HG02840 (cell line): ENCODE measurements around the gene CTAGE1.

Experiments
- ATAC-seq: cut with Tn5 transposase; IDR thresholded peaks from one replicate; pipeline ENCODE4 v1.9.1; 2021; ENCODE audit warnings: mild to moderate bottlenecking, moderate library complexity, moderate number of reproducible peaks; ENCODE audit not compliant: unreplicated experiment, low FRiP score

The CTAGE1 gene

DNA sequence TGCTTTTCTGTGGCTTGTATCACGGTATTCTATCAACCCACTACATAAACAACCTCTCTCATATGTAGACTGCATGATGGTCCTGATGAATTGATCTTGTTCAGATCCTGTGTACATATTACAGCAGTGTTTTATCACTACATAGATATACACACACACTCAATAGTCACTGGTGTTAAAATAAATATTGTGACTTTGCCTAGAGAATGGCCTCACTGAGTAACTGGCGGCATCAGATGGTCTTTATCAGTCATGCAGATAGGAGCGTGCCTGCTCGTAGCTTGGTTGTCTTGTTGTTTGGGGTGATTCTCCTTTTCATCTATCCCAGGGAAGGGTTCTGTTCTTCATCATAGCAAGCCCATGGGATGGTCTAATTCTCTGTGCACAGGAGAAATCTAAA is 18.4 kb upstream of the CTAGE1 start:
- ATAC-seq, result no peak

DNA sequence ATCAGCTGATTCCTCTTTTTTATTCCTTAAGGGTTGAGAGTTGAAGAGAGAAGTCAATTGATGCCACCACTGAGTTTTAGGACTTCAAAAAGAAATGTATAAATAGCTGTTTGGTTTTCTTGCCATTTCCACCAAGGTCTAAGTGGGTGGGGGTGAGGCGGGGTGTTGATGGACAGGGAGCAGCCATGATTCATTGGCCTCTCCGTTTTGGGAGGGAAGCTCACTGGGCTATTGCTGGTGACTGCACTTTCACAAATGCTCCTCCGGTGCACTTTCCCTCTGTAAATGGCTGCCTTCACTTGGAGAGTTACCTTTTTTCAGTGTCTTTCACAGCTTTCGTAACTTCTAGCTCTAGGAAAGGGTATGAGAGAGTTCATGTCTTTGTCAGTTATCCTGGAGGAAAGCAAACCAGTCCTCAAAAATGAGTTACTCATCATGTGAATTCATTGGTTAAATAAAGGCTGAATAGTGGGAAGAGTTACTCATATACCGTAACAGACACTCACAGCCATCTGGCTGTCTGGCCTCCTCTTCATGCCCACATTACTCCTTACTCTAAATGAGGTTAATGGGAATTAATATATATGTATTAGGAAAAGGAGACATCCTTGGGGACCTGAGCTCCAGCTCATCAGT is 17.4 kb upstream of the CTAGE1 start:
- no peak for ATAC-seq

DNA sequence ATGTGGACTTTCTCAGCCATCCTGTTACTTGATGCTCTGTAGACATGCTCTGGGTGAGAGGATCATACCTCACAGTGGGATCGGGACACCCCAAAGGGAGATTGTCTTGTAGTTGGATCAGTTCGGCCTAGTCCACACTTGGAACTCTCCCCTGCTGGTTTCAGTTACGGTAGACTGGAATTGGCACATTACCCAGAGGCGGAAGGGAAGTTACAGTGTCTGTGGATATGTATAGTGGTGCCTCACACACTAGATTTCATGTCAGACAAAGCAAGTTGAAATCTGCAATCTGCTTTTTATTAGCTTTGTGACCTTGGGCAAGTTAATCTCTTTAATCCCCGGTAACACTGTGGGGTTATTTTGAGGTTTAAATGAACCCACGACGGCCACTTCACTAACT is 16.2 kb upstream of the CTAGE1 start:
- ATAC-seq, result no peak

DNA sequence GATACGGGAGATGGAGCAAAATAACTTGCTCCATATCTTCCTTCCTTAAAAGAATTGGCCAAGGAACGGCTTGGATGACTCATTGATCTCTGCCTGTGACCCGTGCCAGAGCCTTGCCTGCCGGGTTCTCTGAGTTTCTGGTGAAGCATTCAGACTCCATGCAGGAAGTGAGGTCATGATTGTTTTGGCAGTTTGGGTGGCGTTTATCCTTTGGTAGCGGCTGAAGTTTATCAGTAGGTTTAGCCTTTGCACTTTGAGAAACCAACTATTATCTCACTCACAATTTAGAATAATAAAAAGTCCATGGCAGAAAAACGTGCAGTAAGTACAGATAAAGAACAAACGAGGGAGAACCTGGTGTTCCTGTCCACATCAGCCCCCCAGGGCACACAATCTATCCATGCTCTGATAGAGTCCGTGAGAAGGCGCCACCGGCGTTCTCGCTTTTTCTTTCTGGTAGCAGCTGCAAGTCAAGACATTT is 15.0 kb upstream of the CTAGE1 start:
- ATAC-seq, result no peak

DNA sequence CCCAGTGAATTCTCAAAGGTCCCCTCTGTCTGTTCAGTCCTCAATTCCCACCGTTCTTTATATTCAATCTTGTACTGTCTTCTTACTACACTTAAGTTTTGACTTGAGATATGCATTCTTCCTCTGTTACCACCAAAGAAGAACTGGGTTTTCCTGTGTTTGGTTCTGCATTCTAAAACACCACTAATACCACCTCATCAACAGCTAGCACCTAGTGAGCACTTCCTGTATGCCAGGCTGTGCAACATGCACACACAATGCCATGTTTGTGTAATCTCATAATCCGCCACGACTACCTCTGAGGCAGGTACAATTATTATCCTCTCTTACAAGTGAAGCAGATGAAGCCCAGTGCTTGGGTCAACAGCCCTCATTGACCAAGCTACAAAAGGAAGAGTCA is 11.8 kb upstream of the CTAGE1 start:
- no peak for ATAC-seq

DNA sequence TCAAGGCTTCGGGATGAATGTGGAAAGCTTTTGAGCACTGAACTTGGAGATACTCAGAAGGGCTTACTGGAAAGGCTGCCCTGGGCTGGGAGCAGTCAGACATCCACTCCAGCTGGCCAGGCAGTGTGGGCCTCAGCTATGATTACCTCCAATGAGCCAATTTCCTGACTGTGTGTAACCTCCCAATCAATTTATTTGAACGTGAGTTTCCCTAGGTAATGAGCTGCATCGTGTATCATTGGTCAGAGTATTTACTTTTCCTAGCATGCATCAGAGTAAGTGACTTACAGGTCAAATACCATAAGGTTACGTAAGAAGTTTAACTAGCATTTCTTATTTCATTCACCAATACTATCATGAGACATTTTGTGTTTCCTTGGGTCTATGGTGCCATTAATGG is 11.0 kb upstream of the CTAGE1 start:
- no peak for ATAC-seq

DNA sequence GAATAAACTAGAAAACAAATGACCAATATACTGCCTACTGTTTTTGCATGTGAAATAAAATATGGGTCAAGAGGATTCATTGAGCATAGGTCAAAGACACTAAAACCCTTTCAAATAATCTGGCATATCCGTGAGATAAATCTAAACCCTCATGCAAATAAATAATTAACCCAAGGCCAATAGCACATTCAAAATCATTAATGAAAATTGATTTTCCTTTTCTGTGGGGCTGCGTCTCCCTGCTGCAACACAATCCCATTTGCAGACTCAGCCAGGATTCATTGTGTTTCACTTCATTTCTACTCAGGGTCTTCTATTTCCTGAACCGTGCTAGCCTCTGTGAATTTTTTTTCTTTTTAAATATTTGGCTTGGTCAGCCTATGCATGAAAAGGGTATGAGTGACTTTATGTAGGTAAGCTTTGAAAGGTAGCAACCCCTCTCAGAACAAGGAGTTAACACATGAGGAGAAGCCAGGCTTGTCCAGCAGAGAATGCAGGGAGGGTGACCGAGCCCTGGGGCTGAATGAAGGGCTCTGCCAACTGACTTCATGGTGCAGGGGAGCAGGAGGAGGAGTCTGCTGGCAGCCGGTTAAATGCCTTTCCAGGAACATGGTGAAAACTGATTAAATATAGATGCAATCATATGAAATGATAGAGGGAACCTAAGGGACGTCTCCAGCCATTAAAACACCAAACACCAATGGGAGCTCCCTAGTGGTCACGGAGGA is 10.3 kb upstream of the CTAGE1 start:
- ATAC-seq, result no peak

DNA sequence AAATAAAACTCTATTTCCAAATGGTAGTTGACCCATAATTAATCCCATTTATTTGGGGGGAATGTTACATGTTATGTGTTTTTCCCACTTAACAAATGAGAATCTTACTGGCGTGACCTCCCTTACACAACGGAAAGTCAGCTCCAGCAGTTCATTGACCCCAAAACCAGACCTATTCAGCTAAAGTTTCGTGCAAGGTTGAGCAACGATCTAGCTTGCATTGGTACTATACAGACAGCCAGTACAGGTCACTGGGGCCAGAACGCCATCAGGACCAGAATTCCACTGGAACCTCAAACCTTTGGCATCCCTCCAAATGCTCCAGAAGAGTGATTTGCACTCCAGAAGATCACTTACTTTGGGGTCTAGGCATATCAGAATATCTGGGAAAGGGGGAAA is 6.8 kb upstream of the CTAGE1 start:
- ATAC-seq, result no peak

DNA sequence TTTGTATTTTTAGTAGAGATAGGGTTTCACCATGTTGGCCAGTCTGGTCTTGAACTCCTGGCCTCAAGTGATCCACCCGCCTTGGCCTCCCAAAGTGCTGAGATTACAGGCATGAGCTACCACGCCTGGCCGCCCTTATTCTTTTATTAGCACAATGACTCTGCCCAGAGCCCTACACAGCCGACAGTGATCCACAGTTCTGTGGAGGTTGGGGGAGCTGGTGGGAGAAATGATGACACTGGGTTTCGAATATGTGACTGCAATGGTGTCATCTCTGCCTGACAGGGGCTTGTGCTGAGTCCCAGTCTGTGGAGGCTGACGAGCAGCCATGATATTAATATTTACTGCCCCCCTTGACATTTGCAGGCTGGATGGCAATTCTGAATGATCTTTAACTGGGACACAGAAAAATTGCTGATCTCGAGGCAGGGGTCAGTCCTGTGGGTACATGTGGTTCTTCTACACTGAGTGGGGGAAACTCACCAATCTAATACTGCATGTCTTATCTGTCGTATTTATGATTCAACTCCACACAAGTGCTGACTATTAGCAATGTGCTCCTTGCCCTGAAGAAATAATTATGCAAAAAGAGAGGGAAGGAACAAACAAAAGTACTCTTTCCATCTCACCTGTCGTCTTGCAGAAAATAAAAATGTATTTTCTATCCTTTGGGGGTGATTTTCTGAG is 6.3 kb upstream of the CTAGE1 start:
- no peak for ATAC-seq

DNA sequence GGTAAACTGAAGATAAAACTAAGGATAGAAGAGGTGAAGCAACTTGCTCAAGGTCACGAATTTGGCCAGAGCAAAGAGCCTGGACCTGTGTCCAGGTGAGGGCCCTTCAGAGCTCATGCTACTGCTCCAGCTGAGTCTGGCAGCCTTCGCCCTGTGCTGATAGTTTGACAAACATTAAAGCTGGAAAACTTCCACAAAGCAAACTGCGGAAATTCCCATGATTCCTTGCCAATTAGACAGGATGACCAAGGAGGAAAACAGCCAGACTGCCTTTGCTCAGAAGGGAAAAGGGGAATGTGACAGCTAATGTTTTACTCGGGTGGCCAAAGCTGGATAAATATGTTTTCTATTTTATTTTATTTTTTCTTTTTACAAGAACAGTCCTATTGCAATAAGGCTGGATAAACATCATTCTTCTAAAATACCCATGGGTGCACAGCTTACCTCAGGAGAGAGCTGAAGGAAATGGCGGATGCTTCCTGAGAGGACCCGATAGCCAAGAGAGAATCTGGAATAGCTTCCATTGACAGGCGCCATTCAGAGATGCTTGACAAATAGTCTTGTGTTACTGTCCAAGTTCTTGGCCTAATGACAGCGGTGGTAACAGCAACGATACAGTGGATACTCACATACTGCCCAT is 5.3 kb upstream of the CTAGE1 start:
- no peak for ATAC-seq

DNA sequence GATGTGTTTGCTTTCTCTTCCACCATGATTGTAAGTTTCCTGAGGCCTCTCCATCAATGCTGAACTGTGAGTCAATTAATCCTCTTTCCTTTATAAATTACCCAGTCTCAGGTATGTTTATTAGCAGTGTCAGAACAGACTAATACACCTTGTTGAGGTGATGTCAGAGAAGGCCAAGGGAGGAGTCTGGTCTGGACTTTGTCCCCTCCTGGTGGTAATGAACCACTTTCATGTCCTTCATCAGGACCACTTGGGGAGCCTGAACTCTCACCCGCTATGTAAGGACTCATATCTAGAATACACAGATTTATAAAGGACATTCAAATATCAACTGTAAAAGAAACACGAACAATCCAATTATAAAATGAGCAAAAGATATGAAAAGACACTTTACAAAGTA is 2.9 kb upstream of the CTAGE1 start:
- ATAC-seq, result no peak

DNA sequence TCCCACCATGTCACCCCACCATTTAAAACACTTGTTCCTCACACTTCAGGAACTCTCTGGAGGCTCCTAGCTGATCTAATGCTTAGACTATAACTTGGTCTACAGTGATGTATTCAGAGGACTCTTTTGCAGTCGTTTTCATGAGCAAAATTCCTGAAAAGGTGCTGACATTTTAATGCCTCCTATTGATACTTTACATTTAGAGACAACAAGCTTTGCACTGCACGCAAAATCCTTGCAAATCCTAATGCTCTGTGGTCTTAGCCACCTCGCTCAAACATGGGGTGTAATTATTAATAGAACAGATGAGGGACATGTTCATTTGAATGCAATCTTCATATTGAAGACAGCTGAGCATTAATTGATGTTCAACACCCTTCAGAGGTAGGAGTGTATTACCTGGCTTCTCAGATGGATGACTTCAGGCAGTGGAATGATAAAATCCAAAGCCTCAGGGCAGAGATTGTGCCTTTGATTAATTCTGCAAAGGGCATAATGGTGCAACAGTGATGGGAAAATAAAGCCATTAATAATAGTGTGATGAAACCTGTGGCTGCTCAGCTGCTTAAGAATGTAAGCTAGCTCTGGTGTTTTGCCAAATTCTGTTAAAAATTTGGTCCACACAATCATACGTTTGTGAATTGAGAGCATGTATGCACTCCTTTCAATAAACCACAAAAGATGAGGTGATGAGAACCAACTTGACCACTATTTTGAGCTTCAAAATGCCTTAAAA is 5.4 kb downstream of the CTAGE1 start:
- ATAC-seq, result no peak

DNA sequence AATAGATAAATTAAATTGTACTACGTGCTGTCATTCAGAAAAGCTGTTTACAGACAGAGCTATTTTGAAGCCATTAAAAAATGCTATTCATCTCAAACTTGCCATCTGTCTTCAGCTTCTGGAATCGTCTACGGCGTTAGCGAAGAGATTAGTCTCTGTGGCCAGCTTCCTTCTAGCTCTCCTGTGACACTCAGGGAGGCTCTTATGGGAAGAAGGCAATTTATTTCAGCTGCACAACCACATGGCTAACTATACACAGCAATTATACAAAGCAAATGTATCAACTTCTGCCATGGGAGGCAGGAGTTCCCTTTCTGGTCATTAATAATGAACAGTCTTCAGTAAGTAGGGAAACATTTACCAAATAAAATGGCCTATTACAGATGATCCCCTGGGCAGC is 6.3 kb downstream of the CTAGE1 start:
- no peak for ATAC-seq

DNA sequence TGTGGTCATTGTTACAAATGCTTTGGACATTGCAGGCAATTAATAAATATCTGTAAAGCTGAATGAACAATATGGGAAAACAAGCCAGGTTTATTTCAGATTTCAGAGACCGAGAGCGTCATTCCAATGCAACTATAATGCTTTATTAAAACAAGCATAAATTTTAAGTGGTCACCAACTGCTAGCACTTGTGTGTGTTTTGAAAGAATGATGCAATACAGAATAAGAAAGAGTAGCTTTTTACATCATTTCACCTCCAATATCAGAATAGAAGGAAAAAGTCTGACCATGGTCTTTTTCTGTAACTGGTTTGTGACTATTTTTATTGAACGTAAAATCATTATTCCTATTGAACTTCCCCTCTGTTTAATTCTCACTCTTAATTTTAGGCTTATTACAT is 7.6 kb downstream of the CTAGE1 start:
- ATAC-seq, result no peak

DNA sequence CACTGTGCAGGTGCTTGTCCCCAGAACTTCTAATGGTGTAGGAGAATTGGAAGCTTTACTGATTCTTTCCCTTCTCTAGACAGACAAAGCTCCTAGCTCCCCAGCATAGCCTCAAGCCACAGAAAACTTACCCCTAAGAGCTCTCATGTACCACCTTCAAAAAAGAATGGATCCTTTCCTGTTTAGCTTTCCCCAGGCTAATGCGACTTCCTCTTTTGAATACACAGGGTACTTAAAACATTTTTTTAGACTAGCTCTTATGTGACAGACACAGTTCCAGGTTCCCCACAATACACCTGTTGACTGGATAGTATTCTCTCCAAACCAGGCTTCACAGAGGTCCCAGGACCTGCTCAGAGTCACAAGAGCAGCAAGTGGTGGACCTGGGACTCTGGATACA is 8.3 kb downstream of the CTAGE1 start:
- no peak for ATAC-seq

DNA sequence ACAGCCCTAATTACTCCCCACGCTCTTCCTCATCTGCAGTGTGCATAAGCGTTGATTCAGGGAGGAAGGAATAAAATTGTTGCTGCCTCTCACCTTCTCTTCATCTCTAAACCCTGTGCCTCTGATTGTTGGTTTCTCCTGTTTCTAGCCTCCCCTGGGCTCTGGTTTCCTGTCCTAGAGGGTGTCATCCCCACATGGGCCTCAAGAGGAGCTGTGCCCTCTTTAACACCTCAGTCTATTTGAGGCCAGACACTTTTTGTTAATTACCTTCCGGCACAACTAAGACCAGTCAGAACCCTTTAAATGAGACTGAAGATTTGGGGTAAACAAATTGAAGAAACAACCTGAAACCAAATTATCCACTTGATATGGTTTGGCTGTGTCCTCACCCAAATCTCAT is 9.7 kb downstream of the CTAGE1 start:
- ATAC-seq, result no peak

DNA sequence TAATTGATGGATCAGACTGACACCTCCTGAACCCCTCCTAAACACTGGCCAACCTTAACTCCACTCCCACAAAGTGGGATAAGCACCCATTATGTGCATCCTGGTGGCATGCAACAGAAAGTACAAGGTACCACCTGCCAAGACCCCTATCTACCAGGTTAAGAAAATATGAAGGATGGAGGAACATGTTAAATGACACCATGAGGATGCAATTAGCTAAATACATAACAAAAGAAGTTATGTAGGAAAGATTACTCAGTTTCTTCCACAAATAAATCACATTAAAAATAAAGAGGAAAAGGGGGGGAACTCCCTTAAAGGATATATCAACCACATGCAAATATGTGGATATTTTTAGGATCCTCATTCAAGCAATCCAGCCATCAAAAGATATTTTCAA is 12.6 kb downstream of the CTAGE1 start:
- ATAC-seq, result no peak

DNA sequence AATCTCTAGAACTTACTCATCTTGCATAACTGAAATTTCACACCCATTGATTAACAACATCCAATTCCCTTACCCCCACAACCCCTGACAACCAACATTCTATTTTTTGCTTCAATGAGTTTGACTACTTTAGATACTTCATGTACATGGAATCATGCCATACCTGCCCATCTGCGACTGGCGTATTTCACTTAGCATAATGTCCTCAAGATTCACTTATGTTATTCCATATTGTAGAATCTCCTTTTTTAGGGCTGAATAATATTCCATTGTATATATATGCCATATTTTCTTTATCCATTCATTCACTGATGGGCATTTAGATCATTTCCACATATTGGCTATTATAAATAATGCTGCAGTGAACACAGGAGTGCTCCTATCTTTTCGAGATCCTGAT is 13.8 kb downstream of the CTAGE1 start:
- no peak for ATAC-seq

DNA sequence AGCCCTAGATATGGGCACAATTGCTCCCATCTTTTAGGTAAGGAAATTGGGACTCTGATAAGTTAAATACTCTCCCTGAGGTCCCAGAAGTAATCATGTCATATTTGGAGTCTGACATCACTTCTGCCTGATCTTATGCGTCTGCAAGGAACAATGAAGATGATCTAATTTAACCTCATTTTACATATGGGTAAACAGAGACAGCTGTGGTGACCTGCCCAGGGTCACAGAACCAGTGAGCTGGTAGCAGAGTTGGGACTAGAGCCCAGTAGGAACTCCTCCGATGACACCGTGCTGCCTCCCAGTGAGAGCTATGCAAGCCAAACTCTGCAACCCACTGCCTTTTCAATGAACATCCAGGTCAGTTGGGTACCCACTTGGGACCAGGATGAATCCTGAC is 17.8 kb downstream of the CTAGE1 start:
- ATAC-seq, result no peak

DNA sequence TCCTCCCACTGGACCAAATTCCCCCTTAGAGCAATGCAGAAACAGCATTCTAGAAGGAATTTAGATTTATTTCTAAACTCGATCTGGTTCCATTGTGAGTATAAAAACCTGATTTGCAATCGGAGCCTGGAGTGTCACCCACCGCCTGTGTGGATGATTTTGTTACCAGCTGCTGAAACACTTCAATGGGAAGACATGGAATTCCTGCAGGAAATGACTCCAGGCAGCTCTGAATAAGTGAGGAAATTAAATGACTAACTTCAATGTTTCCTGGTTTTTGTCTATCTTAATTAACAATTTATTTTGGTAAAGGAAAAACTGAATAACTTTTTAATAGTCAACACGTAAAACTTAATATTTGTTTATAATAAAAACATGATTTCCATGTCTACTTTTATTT is 19.3 kb downstream of the CTAGE1 start:
- no peak for ATAC-seq

DNA sequence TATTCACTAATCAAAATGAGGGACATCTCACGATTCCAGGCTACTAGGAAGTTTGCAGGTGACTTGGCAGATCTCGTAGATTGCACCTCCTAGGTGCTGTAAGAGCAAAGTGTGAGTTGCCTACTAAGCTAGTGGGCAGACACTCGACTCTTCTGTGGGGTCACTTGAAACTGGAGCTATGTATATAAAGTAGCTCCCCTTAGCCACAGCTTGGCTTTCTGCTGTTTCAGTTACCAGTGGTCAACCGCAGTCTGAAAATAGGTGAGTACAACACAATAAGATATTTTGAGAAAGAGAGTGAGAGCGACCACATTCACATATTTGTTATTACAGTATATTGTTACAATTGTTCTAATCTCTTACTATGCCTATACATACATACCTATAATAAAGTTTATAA is 23.3 kb downstream of the CTAGE1 start:
- ATAC-seq, result no peak
